Body of pancreas (tissue), 4 donors: ENCODE measurements around the gene MAN2A1.

Experiments
- CTCF ChIP-seq, 7 experiments: fragments of 450-650 bp in 4 of 7; fragments of 200-600 bp in 3 of 7; sonication (generic) in 3 of 7; IDR thresholded peaks; one replicate each; pipeline ENCODE4 v1.5.1; 2016 to 2019; ENCODE audit warnings: antibody characterized with exemption in 7 of 7
- POLR2A ChIP-seq, 3 donors: fragments of 450-650 bp; IDR thresholded peaks; one replicate each; pipeline ENCODE4 v1.6.1; 2016; ENCODE audit warnings: antibody characterized with exemption in 3 of 3, mild to moderate bottlenecking in 2 of 3

- TF ChIP-seq CTCF (IDR thresholded peaks at IDR 0.05) (no peak), POLR2A (IDR thresholded peaks at IDR 0.05) (no peak)
Measured at GRCh38 chr5:109644829-109645228, 44.9 kb upstream of the MAN2A1 start.
